HG03159 (cell line): ENCODE measurements around the gene PRDM12.
"Not testable (repeated sequence)": the region's sequence is repeated elsewhere in the genome, so short reads cannot be mapped to it uniquely, and the experiment has no call there.

Source experiments
- ATAC-seq: cut with Tn5 transposase; IDR thresholded peaks from one replicate; pipeline ENCODE4 v1.9.1; 2021; ENCODE audit warnings: mild to moderate bottlenecking, moderate library complexity; ENCODE audit not compliant: unreplicated experiment

The PRDM12 gene

DNA sequence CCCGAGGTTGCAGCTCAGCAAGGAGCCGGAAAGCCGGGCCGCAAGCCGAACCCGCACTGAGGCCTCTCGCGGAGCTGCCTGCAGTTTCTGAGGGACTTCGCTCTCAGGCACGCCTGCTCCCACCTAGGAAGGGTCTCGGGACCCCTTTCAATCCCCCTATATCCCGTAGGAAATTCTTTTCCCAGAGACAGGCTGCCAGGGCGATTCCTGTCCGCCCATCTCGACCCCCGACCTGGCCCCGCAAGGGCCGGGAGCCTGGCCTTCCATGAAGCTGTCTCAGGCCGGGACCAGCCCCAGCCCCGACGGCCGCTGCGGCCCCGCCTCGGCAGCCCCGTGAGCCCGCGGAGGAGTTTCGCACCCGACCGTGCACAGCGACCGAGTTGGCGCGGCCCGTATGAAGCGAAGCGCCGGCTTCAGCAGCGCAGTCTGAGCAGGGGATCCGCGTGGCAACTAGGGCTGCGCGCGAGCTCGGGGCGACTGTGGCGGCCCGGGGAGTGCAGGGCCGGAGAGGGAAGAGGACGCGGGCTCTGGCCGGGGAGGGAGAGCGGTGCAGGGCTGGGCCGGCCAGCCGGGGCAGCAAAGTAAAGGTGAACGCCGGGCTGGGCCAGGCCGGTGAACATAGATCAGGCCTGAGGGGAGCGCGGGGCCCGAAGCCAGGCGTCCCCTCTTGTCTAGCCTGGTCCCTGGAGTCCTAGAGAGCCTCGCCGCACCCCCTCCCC lies 977 bp upstream of the PRDM12 start:
- no peak for ATAC-seq

GRCh38 chr9:130663977-130664250 lies 480 bp upstream of the PRDM12 start:
- ATAC-seq, result no peak

GRCh38 chr9:130665029-130665430 lies 636 bp downstream of the PRDM12 start:
- no peak for ATAC-seq

- no peak for ATAC-seq
Observed at GRCh38 chr9:130665431-130666392, 1.3 kb downstream of the PRDM12 start.

DNA sequence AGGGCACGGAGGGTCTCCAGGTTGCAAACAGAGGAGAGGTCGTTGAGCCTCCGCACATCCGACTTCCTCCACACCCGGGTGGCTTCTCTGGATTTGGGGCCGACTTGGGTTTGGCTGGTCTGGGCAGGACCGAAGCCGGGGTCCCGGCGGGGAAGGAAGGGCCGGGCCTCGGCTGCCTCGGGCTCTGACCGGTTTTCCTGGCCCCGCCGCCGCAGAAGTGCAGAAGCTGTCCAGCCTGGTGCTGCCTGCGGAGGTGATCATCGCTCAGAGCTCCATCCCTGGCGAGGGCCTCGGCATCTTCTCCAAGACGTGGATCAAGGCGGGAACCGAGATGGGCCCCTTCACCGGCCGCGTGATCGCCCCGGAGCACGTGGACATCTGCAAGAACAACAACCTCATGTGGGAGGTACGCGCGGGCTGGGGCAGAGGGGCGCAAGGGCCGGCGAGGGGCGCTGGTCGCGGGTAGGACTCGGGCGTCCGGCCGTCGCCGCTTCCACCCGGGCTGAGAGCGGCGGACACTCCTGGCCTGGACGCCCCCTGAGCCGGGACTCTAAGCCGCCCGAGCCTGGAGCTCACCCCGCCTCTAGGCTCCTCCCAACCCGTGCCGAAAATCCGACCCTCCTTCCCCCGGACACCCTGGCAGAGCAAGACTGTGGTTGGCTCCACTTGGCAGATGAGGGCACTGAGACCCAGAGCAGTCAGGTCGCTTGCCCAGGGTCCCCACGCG lies 2.2 kb downstream of the PRDM12 start:
- ATAC-seq, result no peak

DNA sequence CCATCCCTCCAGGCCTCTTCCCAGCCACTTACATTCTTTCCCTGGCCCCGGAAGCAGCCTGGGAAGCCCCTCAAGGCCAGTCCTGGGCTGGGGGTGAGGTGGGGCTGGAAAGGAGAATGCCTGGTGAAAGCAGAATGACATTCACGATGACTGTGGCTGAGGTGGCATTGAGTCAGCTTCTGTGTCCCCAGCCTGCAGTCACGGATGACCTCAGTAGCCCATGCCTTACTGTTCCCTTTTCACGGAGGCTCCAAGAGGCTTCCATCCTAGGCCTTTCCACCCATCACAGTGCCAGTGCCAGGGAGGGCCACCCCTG lies 2.7 kb downstream of the PRDM12 start:
- no peak for ATAC-seq

GRCh38 chr9:130668196-130668595 lies 3.8 kb downstream of the PRDM12 start:
- ATAC-seq, result no peak

DNA sequence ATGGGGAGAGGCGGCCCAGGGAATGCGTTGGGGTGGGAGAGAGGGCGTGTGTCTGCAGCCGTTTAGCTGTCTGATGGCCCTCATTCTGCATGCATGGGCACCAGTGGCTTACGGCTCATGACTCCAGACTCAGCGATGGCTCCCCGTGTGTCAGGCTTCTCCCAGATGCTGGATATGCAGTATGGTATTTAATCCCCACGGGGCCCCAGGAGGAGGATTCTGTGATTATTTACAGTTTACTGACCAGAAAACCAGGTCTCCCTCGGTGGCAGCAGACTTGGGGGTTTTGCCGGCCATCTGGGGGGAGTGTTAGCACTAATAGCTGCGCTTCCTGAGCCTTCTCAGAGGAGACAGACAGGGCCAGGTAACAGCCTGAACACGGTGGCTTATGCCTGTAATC lies 4.3 kb downstream of the PRDM12 start:
- no peak for ATAC-seq

DNA sequence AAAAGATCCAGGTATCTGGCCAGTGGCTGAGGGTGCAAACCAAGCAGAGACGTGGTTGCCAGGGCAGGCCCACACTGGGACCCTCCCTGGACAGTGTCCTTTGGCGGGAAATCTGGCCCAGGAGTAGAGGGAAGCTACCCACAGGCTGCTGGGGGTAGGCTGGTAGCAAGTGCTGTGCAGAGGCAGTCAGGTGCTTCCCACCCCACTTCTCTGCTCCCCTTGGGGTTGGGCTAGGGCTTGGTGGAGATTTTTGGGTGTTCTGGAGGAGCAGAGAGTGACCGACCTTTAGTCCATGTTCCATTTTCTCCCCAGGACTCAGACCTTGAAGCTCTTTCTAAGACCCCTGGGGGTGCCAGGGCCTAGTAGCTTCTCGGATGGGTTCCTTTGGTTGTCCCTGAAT lies 5.6 kb downstream of the PRDM12 start:
- no peak for ATAC-seq

DNA sequence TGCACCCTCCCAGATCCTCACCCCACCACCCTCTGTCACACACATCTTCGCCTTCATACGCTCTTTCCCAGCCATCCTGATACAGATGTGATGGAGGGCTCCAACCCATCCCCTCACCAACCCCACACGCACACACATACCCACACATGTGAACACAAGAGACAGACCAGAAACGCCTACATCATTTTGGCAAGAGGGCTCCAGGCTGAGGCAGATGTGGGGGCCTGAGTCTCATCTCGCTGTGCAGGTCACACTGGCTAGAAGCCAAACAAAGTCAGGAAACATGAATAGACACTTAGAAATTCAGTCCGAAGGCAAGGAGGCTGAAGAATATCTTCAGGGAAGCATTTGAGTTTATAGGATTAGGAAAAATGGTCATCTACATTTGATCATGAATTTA lies 6.2 kb downstream of the PRDM12 start:
- no peak for ATAC-seq

GRCh38 chr9:130672466-130672865 lies 8.1 kb downstream of the PRDM12 start:
- no peak for ATAC-seq

GRCh38 chr9:130672933-130673615 lies 8.7 kb downstream of the PRDM12 start:
- ATAC-seq, result no peak

DNA sequence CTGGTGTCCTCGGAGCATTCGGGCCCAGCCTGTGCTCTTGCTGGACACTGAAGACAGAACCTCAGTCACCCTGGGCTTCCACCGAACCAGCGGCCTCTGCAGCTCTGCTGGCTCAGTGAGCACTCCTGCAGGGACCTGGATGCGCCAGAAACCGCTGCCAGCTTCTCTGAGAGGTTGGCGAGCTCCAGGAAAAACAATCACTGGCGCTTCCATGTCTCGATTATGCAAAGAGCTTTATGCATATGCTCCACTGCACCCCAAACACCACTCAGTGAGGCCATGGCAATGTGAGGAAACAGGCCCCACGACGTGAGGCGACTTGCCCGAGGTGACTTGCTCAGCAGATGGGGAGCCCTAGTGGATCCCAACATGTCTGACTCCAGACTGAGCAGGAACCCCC lies 11.0 kb downstream of the PRDM12 start:
- no peak for ATAC-seq

GRCh38 chr9:130677252-130677651 lies 12.9 kb downstream of the PRDM12 start:
- ATAC-seq, result no peak

- ATAC-seq, result no peak
Observed at GRCh38 chr9:130680836-130681768, 16.7 kb downstream of the PRDM12 start.

DNA sequence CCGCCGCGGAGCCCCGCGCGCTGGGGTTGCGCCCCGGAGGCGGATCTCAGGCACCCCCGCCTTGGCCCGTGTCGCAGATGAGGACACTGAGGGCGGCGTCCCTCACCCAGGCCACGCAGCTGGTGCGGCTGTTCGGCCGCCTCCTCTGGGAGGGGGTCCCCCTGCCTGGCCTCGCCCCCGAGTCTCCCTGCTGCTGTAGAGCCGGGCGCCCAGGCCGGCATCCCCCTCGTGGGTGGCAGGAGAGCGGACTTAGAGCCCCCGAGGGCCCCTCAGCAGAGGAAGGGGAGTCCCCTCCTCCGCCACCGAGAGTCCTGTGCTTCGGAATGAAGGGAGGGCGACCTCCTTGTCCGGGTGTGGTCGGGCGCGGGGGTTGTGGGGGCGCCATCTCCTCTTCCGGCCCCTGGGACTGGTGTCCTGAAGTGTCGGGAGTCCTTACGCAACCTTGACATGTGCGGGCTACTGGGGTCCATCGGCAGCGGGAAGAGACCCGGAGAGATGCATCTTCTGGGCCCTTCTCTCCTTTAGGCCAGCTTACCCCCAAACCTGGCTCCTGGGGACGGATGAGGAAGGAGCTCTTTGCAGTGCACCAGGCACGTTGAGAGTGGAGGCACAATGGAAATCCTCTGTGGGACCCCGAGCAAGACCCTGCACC lies 17.5 kb downstream of the PRDM12 start:
- no peak for ATAC-seq

DNA sequence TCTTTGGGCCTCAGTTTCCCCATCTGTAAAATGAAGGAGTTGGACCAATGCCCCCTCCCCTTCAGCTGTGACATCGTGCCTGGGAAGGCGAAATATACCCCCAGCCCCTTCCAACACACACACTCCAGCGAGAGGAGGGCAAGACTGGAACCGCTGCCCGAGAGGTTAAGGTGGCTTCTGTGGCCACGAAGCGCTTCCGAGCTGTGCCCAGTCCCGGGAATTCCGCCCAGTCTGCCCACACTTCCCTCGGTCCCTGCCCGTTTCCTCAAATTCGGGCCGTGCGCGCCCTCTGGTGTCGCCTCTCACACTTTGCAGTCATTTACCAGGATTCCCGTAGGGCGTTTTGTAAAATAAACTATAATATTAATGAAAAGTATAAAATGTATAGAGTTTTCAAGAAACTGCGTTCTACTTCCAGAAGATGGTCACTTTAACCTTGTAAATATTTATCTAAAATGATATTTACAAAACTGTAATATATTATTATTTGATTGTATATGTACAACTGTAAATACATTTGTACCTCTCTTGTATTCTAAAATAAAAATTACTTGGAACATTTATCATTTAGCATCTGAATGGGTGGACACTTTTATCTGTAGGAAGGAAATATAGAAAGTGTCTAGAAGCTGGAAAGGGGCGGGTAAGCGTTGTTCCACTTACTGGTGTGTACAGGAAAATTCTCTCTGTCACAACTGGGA lies 18.2 kb downstream of the PRDM12 start:
- no peak for ATAC-seq

DNA sequence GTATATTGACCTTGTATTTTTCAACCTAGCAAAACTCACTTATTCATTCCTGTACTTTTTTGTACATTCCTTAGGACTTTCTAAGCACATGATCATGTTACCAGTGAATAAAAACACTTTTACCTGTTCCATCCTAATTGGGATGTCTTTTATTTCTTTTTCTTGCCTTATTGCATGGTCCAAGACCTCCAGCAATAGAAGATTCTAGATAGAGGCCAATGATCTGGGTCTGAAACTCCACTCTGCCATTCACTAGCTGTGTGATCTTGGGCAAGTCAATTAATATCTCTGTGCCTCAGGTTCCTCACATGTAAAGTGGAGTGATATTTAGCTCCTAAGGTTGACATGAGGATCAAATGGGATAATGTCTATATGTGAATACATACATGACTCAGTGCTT lies 20.7 kb downstream of the PRDM12 start:
- no peak for ATAC-seq

DNA sequence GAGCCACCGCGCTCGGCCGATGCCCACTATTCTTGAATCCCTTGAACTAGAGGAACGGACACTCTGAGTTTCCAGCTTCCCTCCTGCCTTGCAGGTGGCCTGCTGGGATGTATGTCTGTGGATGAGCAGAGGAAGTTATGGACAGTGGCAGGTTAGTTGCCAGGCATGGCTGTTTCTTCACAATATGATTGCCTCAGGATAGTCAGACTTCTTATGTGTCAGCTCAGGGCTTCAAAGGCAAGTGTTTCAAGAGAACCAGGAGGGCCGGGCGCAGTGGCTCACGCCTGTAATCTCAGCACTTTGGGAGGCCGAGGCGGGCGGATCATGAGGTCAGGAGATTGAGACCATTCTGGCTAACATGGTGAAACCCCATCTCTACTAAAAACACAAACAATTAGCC lies 21.6 kb downstream of the PRDM12 start:
- ATAC-seq, result not testable (repeated sequence)
